Psoas muscle (tissue), 8 donors: ENCODE measurements around the gene ZBTB44. TPM values are rescaled to one million over a fixed set of nuclear protein-coding genes. Genes with fewer than 3 reads are reported as not detected.

Source experiments
- ATAC-seq, 4 donors: fragments of 200-7000 bp; cut with Tn5 transposase; one replicate each; pipeline ENCODE4 v1.9.1; 2020; ENCODE audit warnings: moderate library complexity in 3 of 4, mild to moderate bottlenecking in 2 of 4
- DNase-seq, 2 donors: peaks; one replicate each; pipeline ENCODE4 v3.0.0-alpha.2; 2020
- H3K27ac ChIP-seq: fragments of 200-600 bp; one replicate; pipeline ENCODE4 v1.8.0; 2022
- H3K27me3 ChIP-seq, 3 donors: fragments of 200-600 bp in 1 of 3; one replicate each; pipeline versions ENCODE4 v1.6.1 to v1.8.0; 2013 to 2022; ENCODE audit warnings: low read length in 2 of 3, mild to moderate bottlenecking in 2 of 3, moderate library complexity in 1 of 3; ENCODE audit not compliant: insufficient read depth in 3 of 3
- H3K36me3 ChIP-seq, 2 donors: fragments of 200-600 bp in 1 of 2; one replicate each; pipeline versions ENCODE4 v1.6.1 to v1.8.0; 2013 to 2022; ENCODE audit warnings: low read depth in 1 of 2, mild to moderate bottlenecking in 1 of 2, moderate library complexity in 1 of 2; ENCODE audit not compliant: insufficient read depth in 1 of 2
- H3K4me1 ChIP-seq: fragments of 200-600 bp; one replicate; pipeline ENCODE4 v1.8.0; 2022
- H3K4me3 ChIP-seq: fragments of 200-600 bp; one replicate; pipeline ENCODE4 v1.8.0; 2022; ENCODE audit warnings: mild to moderate bottlenecking
- H3K9me3 ChIP-seq: fragments of 200-600 bp; one replicate; pipeline ENCODE4 v1.8.0; 2022
- WGBS, 3 donors: extraction: QIAGEN DNeasy Blood & Tissue Kit; methylation state at CpG; one replicate each; pipeline versions ENCODE4 v1.1.6 to v1.1.7; 2013; 5-methylcytosine and 5-hydroxymethylcytosine counted together
- intact Hi-C, 2 donors: fragments of 100-400 bp; cut with DNase I; formaldehyde crosslinking; loops; one replicate each; pipeline versions ENCODE4 v1.11.0 to v1.14.2; 2022
- long read RNA-seq, 2 donors: library from polyadenylated mRNA; unstranded; transcript quantifications; one replicate each; pipeline ENCODE4 v2.0.0, GENCODE V29; 2021
- polyA plus RNA-seq, 3 donors: library from polyadenylated mRNA; stranded (reverse); fragments of 200-250 nt; gene quantifications; one replicate each; pipeline ENCODE4 v1.2.3, GENCODE V29; 2013
- total RNA-seq, 4 donors: library from RNA; stranded (reverse); fragmentation: NEBNext Ultra II Directional in 2 of 4; extraction: Animal tissue kit (Norgen Biotek cat#: 25700) in 2 of 4; gene quantifications; one replicate each; pipeline versions ENCODE4 v1.2.1 to v1.2.4, GENCODE V29; 2021 to 2023
- TF ChIP-seq, protein P1 (sequence below): fragments of 200-600 bp; IDR thresholded peaks from one replicate; pipeline ENCODE4 v1.8.0; 2022; ENCODE audit warnings: antibody characterized with exemption
- donor health status: healthy with polysubstance abuse.
- donor health status: DM: no; HTN: no; CAD: no; lungs with moderate emphysema.
- donor health status: Bipolar disorder and iron deficiency.
- donor health status: healthy.
- donor health status: DM: yes; HTN: yes; CAD: no.
- donor health status: DM: no; HTN: no; CAD: no.
- donor health status: DM: no; HTN: no; CAD: no.
- donor health status: DM: yes; HTN: yes; CAD: no.

The ZBTB44 gene, protein sequence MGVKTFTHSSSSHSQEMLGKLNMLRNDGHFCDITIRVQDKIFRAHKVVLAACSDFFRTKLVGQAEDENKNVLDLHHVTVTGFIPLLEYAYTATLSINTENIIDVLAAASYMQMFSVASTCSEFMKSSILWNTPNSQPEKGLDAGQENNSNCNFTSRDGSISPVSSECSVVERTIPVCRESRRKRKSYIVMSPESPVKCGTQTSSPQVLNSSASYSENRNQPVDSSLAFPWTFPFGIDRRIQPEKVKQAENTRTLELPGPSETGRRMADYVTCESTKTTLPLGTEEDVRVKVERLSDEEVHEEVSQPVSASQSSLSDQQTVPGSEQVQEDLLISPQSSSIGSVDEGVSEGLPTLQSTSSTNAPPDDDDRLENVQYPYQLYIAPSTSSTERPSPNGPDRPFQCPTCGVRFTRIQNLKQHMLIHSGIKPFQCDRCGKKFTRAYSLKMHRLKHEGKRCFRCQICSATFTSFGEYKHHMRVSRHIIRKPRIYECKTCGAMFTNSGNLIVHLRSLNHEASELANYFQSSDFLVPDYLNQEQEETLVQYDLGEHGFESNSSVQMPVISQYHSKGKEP
- 10 to 100 TPM; 58.6 to 77.2 (median 71.7) TPM for total RNA-seq
- 10 to 100 TPM in 2 of 3 donors, 1 to 10 TPM in 1; 8.6 to 47.5 (median 20.6) TPM for polyA plus RNA-seq
- long read RNA-seq, donor 1, full-length matches to known transcripts, result 1 of 11 reads
- long read RNA-seq, donor 1, partial matches to known transcripts, result 0 of 11 reads
- long read RNA-seq, donor 1, other reads (novel, unspliced or antisense), result 10 of 11 reads
- long read RNA-seq, donor 2, full-length matches to known transcripts, result 5 of 36 reads
- long read RNA-seq, donor 2, partial matches to known transcripts, result 11 of 36 reads
- long read RNA-seq, donor 2, other reads (novel, unspliced or antisense), result 20 of 36 reads

DNA sequence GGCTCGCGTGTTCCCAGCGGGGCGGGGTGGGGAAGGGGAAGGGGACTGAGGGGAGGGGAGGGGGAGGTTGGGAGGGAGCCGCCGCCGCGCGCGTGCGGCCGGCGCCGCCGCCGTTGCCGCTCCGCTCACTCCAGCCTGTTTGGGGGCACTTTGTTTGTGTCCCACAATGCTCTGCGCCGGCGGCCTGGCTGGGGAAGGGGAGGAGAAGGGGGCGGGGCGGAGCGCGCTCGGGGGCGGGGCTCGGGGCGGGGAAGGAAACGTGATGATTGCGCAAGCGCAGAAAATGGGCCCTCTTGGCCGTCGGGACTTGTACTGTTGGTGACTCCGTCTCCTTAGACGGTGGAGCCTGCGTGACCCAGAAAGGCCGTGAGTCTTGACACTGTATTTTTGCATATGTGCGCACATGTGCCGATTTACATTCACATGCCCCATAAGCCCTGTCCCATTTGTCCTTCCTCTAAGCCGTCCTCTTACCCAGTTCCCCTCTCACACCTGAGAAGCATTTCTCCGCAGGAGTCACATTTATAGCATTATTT is at the start of gene ZBTB44:
Gene ZBTB44, minus strand, starts transcription at position 168 of the 536 bp plus-strand sequence. CDS start 53,044 bp downstream, outside the sequence.
- intact Hi-C loops, result loop anchor here (2.0 to 5.0 kb wide), 3 partner anchors 52 to 67 kb away; no protein-coding TSS in a partner anchor
- ATAC-seq, result peak; percentile 95 to 96 (median 96)

GRCh38 chr11:130359419-130359818 is 44.7 kb upstream of the ZBTB44 start:
- Histone ChIP-seq H3K27ac (no peak overlapping the region), H3K36me3 (no peaks in the 10 kb centered on the region), H3K9me3 (peaks cover 21% of the 10 kb centered on the region), H3K4me1 (no peaks in the 10 kb centered on the region), H3K4me3 (no peak overlapping the region), H3K27me3 (no peaks in the 10 kb centered on the region)
- no peak for DNase-seq
- intact Hi-C loops, result no loop called here
- ATAC-seq, result no peak
- TF ChIP-seq, protein P1, sequence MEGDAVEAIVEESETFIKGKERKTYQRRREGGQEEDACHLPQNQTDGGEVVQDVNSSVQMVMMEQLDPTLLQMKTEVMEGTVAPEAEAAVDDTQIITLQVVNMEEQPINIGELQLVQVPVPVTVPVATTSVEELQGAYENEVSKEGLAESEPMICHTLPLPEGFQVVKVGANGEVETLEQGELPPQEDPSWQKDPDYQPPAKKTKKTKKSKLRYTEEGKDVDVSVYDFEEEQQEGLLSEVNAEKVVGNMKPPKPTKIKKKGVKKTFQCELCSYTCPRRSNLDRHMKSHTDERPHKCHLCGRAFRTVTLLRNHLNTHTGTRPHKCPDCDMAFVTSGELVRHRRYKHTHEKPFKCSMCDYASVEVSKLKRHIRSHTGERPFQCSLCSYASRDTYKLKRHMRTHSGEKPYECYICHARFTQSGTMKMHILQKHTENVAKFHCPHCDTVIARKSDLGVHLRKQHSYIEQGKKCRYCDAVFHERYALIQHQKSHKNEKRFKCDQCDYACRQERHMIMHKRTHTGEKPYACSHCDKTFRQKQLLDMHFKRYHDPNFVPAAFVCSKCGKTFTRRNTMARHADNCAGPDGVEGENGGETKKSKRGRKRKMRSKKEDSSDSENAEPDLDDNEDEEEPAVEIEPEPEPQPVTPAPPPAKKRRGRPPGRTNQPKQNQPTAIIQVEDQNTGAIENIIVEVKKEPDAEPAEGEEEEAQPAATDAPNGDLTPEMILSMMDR, result no peak

More for the DNA sequence above, at the start of gene ZBTB44:
- Histone ChIP-seq H3K27me3 (no peaks in the 10 kb centered on the region), H3K4me1 (peaks cover 36% of the 10 kb centered on the region), H3K36me3 (no peaks in the 10 kb centered on the region), H3K9me3 (no peaks in the 10 kb centered on the region), H3K27ac (peak within 1 kb of the TSS; percentile 90), H3K4me3 (peak within 1 kb of the TSS; percentile 96)
- WGBS, 3 donors, result 1 to 4% (median 3%) methylated on average over 23 to 42 of the region's 42 CpGs
- DNase-seq, result peak; percentile 93 to 97
- TF ChIP-seq, protein P1, result no peak

GRCh38 chr11:130358398-130358797 is 43.7 kb upstream of the ZBTB44 start:
- Histone ChIP-seq H3K4me3 (no peak overlapping the region), H3K27me3 (no peaks in the 10 kb centered on the region), H3K9me3 (peaks cover 29% of the 10 kb centered on the region), H3K4me1 (no peaks in the 10 kb centered on the region), H3K36me3 (no peaks in the 10 kb centered on the region), H3K27ac (no peak overlapping the region)
- no peak for ATAC-seq
- intact Hi-C loops, result no loop called here
- TF ChIP-seq, protein P1, result no peak
- DNase-seq, result no peak

GRCh38 chr11:130347261-130347660 is 32.5 kb upstream of the ZBTB44 start:
- WGBS, 3 donors, result 88 to 94% (median 90%) methylated on average over 1 of the region's 1 CpG

More at GRCh38 chr11:130347261-130347660, 32.5 kb upstream of the ZBTB44 start:
- H3K9me3 ChIP-seq, result no peaks in the 10 kb centered on the region
- TF ChIP-seq, protein P1, result no peak
- DNase-seq, result no peak
- no peaks in the 10 kb centered on the region for H3K4me1 ChIP-seq
- intact Hi-C loops, result no loop called here
- no peaks in the 10 kb centered on the region for H3K36me3 ChIP-seq
- no peak for ATAC-seq
- no peak overlapping the region for H3K4me3 ChIP-seq
- H3K27me3 ChIP-seq, result no peaks in the 10 kb centered on the region
- H3K27ac ChIP-seq, result no peak overlapping the region
